Smooth muscle cell (in vitro differentiated cells): ENCODE measurements around the gene DNAJC11. TPM values are rescaled to one million over a fixed set of nuclear protein-coding genes. Genes with fewer than 3 reads are reported as not detected.
A peak's percentile ranks its signal among the peaks of the same experiment; 100 is the strongest.
"Not testable (repeated sequence)": the region's sequence is repeated elsewhere in the genome, so short reads cannot be mapped to it uniquely, and the experiment has no call there.

Experiments used
- DNase-seq: peaks from one replicate; lab custom pipeline; 2025; ENCODE audit not compliant: unreplicated experiment; lab: John Stamatoyannopoulos, UW
- H2AFZ ChIP-seq: fragments of 200-600 bp; sonication (generic); 2 replicates; pipeline ENCODE4 v1.6.0; 2016; ENCODE audit warnings: antibody characterized with exemption, low read depth, mild to moderate bottlenecking
- H3F3A ChIP-seq: fragments of 200-600 bp; sonication (generic); 2 replicates; pipeline ENCODE4 v1.6.0; 2017; ENCODE audit warnings: antibody characterized with exemption, low read depth
- H3K27ac ChIP-seq: fragments of 200-600 bp; sonication (generic); 2 replicates; pipeline ENCODE4 v1.5.1; 2016; ENCODE audit warnings: low read depth, mild to moderate bottlenecking
- H3K27me3 ChIP-seq: fragments of 200-600 bp; sonication (generic); 2 replicates; pipeline ENCODE4 v1.6.1; 2016; ENCODE audit warnings: low read depth, mild to moderate bottlenecking
- H3K36me3 ChIP-seq: fragments of 200-600 bp; sonication (generic); 2 replicates; pipeline ENCODE4 v1.5.1; 2016; ENCODE audit warnings: low read depth
- H3K4me1 ChIP-seq: fragments of 200-600 bp; sonication (generic); 2 replicates; pipeline ENCODE4 v1.5.1; 2016; ENCODE audit warnings: low read depth
- H3K4me2 ChIP-seq: fragments of 200-600 bp; sonication (generic); 2 replicates; pipeline ENCODE4 v1.6.0; 2016; ENCODE audit warnings: mild to moderate bottlenecking
- H3K4me3 ChIP-seq: fragments of 200-600 bp; sonication (generic); 2 replicates; pipeline ENCODE4 v1.5.1; 2016; ENCODE audit warnings: mild to moderate bottlenecking
- H3K79me2 ChIP-seq: fragments of 200-600 bp; sonication (generic); 2 replicates; pipeline ENCODE4 v1.6.0; 2016; ENCODE audit warnings: low read depth, mild to moderate bottlenecking
- H3K9ac ChIP-seq: fragments of 200-600 bp; sonication (generic); 2 replicates; pipeline ENCODE4 v1.6.0; 2016; ENCODE audit warnings: low read depth
- H3K9me3 ChIP-seq: fragments of 200-600 bp; sonication (generic); replicated peaks from 2 replicates; pipeline ENCODE4 v1.5.1; 2016; ENCODE audit warnings: low read depth
- H4K20me1 ChIP-seq: fragments of 200-600 bp; sonication (generic); 2 replicates; pipeline ENCODE4 v1.6.0; 2016; ENCODE audit warnings: low read depth
- CTCF ChIP-seq: fragments of 200-600 bp; sonication (generic); IDR thresholded peaks from 2 replicates; pipeline ENCODE4 v1.5.1; 2017; ENCODE audit warnings: borderline replicate concordance, mild to moderate bottlenecking, antibody characterized with exemption; ENCODE audit not compliant: insufficient read depth, poor library complexity, severe bottlenecking
- WGBS: methylation state at CpG from one replicate; pipeline ENCODE4 v1.1.7; 2016; ENCODE audit warnings: low lambda C conversion rate; 5-methylcytosine and 5-hydroxymethylcytosine counted together
- polyA plus RNA-seq: library from polyadenylated mRNA; unstranded; fragments of >200 nt; fragmentation: Nextera tagmentation; extraction: Ambion mirVana; gene quantifications from 2 replicates; pipeline ENCODE4 v1.2.1, GENCODE V29; 2016
- total RNA-seq: library from RNA; depleted of rRNA; stranded (reverse); fragments of >200 nt; gene quantifications from 2 replicates; pipeline ENCODE4 v1.2.3, GENCODE V29; 2014

DNAJC11 gene
- total and polyA plus RNA-seq, 2 experiments from 2014 or later: 25.5 to 35.7 TPM

DNA sequence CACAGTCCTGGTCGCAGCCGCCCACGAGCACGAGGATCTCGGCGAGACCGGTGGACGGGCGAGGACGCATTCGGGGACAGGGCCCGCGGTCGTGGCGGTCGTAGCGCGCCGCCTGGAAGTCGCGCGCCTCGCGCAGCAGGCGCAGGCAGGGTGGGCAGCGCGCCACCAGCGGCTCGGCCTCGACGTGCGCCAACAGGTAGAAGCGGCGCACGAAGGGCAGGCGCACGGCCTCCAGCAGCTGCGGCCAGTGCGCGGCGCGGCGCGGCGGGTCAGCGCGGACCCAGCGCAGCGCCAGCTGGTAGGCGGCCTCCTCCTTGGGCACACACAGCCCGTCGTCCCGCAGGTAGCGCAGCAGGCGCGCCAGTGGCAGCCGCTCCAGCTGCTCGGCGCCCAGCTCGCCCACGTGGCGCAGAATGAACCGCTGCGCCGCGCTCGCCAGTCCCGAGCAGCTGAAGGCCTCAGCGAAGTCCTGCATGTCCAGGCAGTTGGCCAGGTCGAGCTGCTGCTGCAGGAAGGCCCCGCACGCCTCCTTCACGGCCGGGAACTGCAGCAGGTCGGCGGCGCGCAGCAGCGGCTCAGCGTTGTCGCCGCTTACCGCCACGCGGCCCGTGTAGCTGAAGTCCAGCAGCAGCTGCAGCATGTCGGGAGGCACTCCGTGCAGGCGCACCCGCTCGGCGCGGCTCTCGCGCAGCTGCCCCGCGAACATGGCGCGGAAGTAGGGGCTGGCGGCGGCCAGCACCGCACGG, 99.5 kb downstream of the DNAJC11 start:
- Histone ChIP-seq H3K79me2 (peaks cover 39% of the 10 kb centered on the region), H3K9ac (peak overlapping the region; percentile 86), H3K27me3 (no peaks in the 10 kb centered on the region), H2AFZ (peak overlapping the region; percentile 51), H3K4me3 (peak overlapping the region; percentile 67), H3K4me1 (peaks cover 28% of the 10 kb centered on the region), H3K27ac (peak overlapping the region; percentile 100), H3K36me3 (no peaks in the 10 kb centered on the region), H3K9me3 (no peaks in the 10 kb centered on the region), H3F3A (peaks cover 22% of the 10 kb centered on the region), H4K20me1 (peaks cover 48% of the 10 kb centered on the region), H3K4me2 (peak overlapping the region; percentile 92)
- under 1% methylated on average over 93 of the region's 103 CpGs for WGBS
- DNase-seq: no peak
- no peak for TF ChIP-seq CTCF

DNA sequence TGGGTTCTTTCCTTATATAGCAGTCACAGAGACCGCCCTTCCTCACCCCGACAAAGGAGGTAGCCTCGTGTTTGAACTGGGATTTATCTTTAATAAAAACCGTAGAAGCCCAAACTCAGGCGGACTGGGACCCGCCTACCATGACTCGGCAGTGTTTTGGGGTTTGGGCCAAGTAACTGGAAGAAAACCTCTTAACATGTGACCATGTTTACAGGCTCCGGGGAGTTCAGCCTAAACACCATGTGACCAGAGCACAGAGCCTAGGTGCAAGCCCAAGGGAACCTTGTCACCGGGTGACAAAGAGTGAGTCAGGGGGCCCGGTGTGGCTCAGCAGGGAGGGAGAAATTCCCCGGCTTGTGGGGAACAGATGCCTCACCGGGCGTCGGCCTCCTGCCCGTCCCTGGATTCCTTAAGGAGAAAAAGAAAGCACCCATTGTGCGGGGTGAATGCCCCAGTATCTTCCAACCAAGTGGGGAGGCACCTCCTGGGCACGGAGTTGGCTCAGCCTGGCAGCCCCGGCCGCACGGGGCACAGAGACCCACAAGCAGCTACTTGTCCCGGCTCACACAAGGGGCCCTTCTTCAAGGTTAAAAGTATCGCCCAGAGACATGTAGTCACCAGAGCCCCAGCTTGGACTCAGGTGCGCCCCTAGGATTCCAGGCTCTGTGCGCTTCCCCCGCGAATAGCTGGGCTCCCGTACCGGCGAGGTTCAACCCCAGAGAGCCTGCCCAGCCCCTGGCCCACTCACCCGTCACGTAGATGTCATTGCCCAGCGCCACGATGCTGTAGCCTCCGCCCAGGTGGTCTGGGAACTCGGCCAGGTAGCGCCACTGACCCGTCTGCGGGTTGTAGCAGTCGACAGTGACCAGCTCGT, 100.3 kb downstream of the DNAJC11 start:
- Histone ChIP-seq H3F3A (peaks cover 22% of the 10 kb centered on the region), H3K9me3 (no peaks in the 10 kb centered on the region), H3K79me2 (peaks cover 44% of the 10 kb centered on the region), H3K27ac (peak overlapping the region; percentile 100), H3K4me3 (peak overlapping the region; percentile 67), H4K20me1 (peaks cover 56% of the 10 kb centered on the region), H3K4me2 (peak overlapping the region; percentile 92), H3K4me1 (peaks cover 28% of the 10 kb centered on the region), H3K27me3 (no peaks in the 10 kb centered on the region), H2AFZ (no peak overlapping the region), H3K9ac (peak overlapping the region; percentile 86), H3K36me3 (no peaks in the 10 kb centered on the region)
- WGBS: 1% methylated on average over 40 of the region's 40 CpGs
- peak; percentile 19 for DNase-seq
- TF ChIP-seq CTCF: no peak

- Histone ChIP-seq H3K4me2 (peak overlapping the region; percentile 92), H4K20me1 (peaks cover 64% of the 10 kb centered on the region), H3K9ac (peak overlapping the region; percentile 86), H3K4me3 (peak overlapping the region; percentile 67), H3K4me1 (peaks cover 28% of the 10 kb centered on the region), H3K9me3 (no peaks in the 10 kb centered on the region), H3K36me3 (no peaks in the 10 kb centered on the region), H3F3A (peaks cover 22% of the 10 kb centered on the region), H3K79me2 (peaks cover 44% of the 10 kb centered on the region), H3K27me3 (no peaks in the 10 kb centered on the region), H2AFZ (no peak overlapping the region), H3K27ac (peak overlapping the region; percentile 100)
- TF ChIP-seq CTCF: no peak
- no peak for DNase-seq
- WGBS: 19% methylated on average over 10 of the region's 10 CpGs
Observed at GRCh38 chr1:6600410-6601048, 101.1 kb downstream of the DNAJC11 start.

- H3K27me3 ChIP-seq, DNase-seq, H3K9me3 ChIP-seq, H2AFZ ChIP-seq, H3K36me3 ChIP-seq: not testable (repeated sequence)
- Histone ChIP-seq H3K4me2 (peak overlapping the region; percentile 92), H3K27ac (peak overlapping the region; percentile 100), H4K20me1 (peaks cover 69% of the 10 kb centered on the region), H3K4me1 (peaks cover 28% of the 10 kb centered on the region), H3F3A (peaks cover 20% of the 10 kb centered on the region), H3K9ac (peak overlapping the region; percentile 86), H3K4me3 (peak overlapping the region; percentile 67), H3K79me2 (peaks cover 44% of the 10 kb centered on the region)
- WGBS: 92% methylated on average over 8 of the region's 8 CpGs
Observed at GRCh38 chr1:6599991-6600390, 101.6 kb downstream of the DNAJC11 start.
